UCSD-AML1 (cell line): ENCODE results near the gene A4GNT.

Source experiments
- DNase-seq: peaks from one replicate; lab custom pipeline; 2025; ENCODE audit not compliant: unreplicated experiment; lab: John Stamatoyannopoulos, UW

The A4GNT gene

DNA sequence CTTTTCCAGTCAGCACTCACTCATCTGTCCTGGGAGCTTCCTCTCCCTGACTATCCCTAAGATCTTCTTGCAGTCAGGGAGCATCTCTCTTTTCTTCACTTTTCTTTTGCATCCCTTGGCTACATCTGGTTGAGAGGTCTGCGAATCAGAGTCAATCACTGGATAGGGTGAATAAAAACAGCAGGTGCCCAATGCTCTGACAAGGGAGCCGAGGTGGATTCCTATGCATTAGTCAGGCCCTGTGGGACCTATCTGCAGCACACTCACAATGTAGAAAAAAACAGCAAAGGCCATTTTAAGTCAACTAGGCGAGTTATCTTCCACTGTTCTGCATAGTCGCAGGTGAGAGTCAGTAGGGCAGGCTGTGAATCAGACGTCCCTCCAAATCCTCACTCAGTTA, 52.3 kb downstream of the A4GNT start:
- no peak for DNase-seq

DNA sequence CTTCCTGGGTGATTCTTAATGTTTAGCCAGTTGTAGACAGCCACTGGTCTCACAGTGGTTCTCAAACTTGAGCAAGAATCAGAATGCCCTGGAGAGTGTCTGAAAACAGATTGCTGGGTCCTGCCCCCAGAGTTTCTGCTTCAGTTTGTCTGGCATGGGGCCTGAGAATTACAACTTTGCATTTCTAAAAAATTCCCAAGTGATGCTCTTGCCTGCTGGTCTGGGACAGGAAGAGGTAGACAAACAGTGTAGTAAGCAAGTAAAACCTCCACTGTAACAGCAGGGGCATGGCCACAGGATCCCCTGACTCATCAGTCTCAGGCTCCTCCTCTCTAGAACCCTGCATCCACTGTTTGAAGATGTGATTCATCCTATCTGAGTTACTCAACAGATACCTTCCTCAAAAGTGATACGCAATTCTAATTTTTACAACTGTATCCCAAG, 53.3 kb downstream of the A4GNT start:
- no peak for DNase-seq

DNA sequence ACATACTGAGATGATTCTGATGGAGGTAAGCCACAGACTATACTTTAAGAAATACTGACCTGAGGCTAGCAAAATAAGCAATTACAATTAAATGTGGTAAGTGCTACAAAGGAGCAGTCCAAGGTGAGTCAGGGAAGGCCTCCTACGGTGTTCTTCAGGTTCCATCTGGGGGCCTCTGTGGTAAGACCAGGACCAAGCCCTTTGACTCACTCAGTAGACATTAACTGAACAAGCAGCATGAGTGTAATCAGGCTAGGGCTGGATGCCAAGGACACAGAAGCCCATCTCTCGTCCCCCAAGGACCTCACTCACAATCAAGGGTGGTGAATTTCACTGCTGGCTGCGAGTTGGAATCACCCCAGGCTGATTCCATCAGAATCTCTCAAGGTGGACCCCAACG, 54.1 kb downstream of the A4GNT start:
- no peak for DNase-seq
